ENCODE results near the gene ZNF691.
"Not testable (repeated sequence)": the region's sequence is repeated elsewhere in the genome, so short reads cannot be mapped to it uniquely, and the experiment has no call there.

Gene ZNF691

GRCh38 chr1:42861014-42861399, 14.6 kb downstream of the ZNF691 start:
- DNase-seq = no peak

GRCh38 chr1:42866549-42866948, 20.1 kb downstream of the ZNF691 start:
- no peak for DNase-seq

- not testable (repeated sequence) for DNase-seq
Measured at GRCh38 chr1:42868466-42868865, 22.1 kb downstream of the ZNF691 start.

GRCh38 chr1:42869254-42869653, 22.8 kb downstream of the ZNF691 start:
- DNase-seq = not testable (repeated sequence)

- DNase-seq = not testable (repeated sequence)
Measured at GRCh38 chr1:42869751-42870150, 23.3 kb downstream of the ZNF691 start.

- DNase-seq = not testable (repeated sequence)
Measured at GRCh38 chr1:42873108-42873507, 26.7 kb downstream of the ZNF691 start.

GRCh38 chr1:42873670-42874069, 27.3 kb downstream of the ZNF691 start:
- no peak for DNase-seq

GRCh38 chr1:42876009-42876408, 29.6 kb downstream of the ZNF691 start:
- DNase-seq = no peak

GRCh38 chr1:42877380-42877779, 31.0 kb downstream of the ZNF691 start:
- no peak for DNase-seq

GRCh38 chr1:42880384-42880783, 34.0 kb downstream of the ZNF691 start:
- DNase-seq = peak; percentile 22

GRCh38 chr1:42886046-42886739, 39.8 kb downstream of the ZNF691 start:
- DNase-seq = no peak

GRCh38 chr1:42886800-42887199, 40.4 kb downstream of the ZNF691 start:
- peak; percentile 40 for DNase-seq

GRCh38 chr1:42887366-42887765, 41.0 kb downstream of the ZNF691 start:
- DNase-seq = no peak

- DNase-seq = no peak
Measured at GRCh38 chr1:42888013-42888633, 41.7 kb downstream of the ZNF691 start.

- no peak for DNase-seq
Measured at GRCh38 chr1:42889264-42889663, 42.9 kb downstream of the ZNF691 start.

GRCh38 chr1:42891465-42892138, 45.2 kb downstream of the ZNF691 start:
- DNase-seq = peak; percentile 34

GRCh38 chr1:42899960-42900359, 53.5 kb downstream of the ZNF691 start:
- DNase-seq = not testable (repeated sequence)

Measured in DMS53 (cell line).